LNCaP clone FGC (cell line): ENCODE data around the gene POLD3.

Source experiments
- DNase-seq: peaks from one replicate; pipeline ENCODE4 v3.0.0-alpha.2; 2011; ENCODE audit warnings: low read depth
- H3K4me3 ChIP-seq: 2 replicates; pipeline ENCODE4 v1.5.1; 2011; ENCODE audit warnings: mild to moderate bottlenecking, low read depth, low read length, control low read depth
- TF ChIP-seq, protein P1 (sequence below): IDR thresholded peaks from 2 replicates; pipeline ENCODE4 v1.5.1; 2012; ENCODE audit warnings: mild to moderate bottlenecking; ENCODE audit not compliant: control insufficient read depth, insufficient read depth; ENCODE audit errors: extremely low read depth

POLD3 gene

GRCh38 chr11:74604311-74604710, 11.9 kb downstream of the POLD3 start:
- TF ChIP-seq, protein P1, sequence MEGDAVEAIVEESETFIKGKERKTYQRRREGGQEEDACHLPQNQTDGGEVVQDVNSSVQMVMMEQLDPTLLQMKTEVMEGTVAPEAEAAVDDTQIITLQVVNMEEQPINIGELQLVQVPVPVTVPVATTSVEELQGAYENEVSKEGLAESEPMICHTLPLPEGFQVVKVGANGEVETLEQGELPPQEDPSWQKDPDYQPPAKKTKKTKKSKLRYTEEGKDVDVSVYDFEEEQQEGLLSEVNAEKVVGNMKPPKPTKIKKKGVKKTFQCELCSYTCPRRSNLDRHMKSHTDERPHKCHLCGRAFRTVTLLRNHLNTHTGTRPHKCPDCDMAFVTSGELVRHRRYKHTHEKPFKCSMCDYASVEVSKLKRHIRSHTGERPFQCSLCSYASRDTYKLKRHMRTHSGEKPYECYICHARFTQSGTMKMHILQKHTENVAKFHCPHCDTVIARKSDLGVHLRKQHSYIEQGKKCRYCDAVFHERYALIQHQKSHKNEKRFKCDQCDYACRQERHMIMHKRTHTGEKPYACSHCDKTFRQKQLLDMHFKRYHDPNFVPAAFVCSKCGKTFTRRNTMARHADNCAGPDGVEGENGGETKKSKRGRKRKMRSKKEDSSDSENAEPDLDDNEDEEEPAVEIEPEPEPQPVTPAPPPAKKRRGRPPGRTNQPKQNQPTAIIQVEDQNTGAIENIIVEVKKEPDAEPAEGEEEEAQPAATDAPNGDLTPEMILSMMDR: no peak
- no peak overlapping the region for H3K4me3 ChIP-seq
- DNase-seq: no peak

DNA sequence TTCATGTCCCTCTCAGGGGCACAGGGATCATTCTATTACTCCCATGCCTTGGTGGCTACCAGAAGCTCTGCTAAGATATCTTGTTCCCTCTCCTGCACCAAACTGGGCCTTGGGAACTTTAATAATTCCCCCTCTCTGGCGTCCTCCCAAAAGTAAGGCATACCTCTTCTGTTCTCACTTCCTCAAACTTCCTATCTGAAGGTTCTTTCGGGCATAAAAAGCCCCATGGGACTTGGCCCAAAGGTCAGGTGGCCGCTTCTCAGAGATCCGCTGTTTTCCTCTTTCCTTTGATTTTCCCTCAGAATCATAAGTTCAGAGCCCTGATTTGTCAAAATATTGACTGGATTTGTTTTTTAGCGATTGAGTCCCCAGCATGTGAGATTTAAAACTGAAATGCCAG, 13.0 kb downstream of the POLD3 start:
- H3K4me3 ChIP-seq: no peak overlapping the region
- TF ChIP-seq, protein P1: no peak
- DNase-seq: no peak

DNA sequence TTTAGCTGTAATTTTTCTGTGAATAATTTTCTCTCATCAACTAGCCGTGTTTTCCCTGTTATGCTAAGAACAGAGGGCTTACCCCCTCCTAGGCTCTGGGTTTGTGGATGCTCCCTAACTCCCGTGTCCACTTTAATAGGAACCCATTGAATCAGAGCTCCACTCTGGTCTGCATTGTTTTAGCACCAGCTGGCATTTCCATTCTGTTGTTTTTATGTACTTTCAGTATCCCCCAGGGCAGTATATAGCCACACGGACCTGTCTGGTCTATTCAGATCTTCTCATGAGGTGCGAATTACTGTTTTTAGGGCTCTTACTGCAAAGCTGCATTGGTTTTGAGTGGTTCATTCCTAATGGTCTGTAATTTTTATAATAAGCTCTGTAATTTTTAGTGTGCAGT, 16.0 kb downstream of the POLD3 start:
- no peak overlapping the region for H3K4me3 ChIP-seq
- TF ChIP-seq, protein P1: no peak
- DNase-seq: no peak

GRCh38 chr11:74611369-74611861, 19.0 kb downstream of the POLD3 start:
- peak; percentile 70 for DNase-seq
- TF ChIP-seq, protein P1: peak; percentile 56
- no peak overlapping the region for H3K4me3 ChIP-seq

GRCh38 chr11:74612877-74613276, 20.5 kb downstream of the POLD3 start:
- peak; percentile 60 for DNase-seq
- TF ChIP-seq, protein P1: no peak
- H3K4me3 ChIP-seq: no peak overlapping the region

DNA sequence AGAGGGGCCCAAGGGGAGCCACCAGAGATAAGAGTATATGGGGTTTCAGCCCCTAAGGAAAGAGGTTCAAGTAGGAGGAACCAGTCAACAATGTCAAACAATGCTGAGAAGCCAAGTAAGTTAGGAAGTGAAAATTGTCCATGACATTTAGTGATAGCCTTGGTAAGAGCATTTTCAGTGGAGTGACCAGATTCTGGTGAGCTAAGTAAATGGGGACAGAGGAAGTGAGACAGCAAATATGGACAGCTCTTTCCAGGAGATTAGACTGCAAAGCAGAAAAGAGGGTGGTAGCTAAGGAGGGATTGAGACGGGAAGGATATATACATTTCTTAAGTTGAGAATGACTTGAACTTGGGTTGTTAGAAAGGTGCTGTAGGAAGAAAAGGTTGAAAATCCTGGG, 22.9 kb downstream of the POLD3 start:
- H3K4me3 ChIP-seq: no peak overlapping the region
- no peak for DNase-seq
- TF ChIP-seq, protein P1: no peak

- TF ChIP-seq, protein P1: no peak
- H3K4me3 ChIP-seq: no peak overlapping the region
- DNase-seq: no peak
Observed at GRCh38 chr11:74615988-74616387, 23.6 kb downstream of the POLD3 start.
